Measurements from ENCODE around the gene AGPAT3. TPM values are rescaled to one million over a fixed set of nuclear protein-coding genes. Genes with fewer than 3 reads are reported as not detected.

AGPAT3 gene
- total RNA-seq, 1 donor from 2014 or later, result 63.2 TPM

DNA sequence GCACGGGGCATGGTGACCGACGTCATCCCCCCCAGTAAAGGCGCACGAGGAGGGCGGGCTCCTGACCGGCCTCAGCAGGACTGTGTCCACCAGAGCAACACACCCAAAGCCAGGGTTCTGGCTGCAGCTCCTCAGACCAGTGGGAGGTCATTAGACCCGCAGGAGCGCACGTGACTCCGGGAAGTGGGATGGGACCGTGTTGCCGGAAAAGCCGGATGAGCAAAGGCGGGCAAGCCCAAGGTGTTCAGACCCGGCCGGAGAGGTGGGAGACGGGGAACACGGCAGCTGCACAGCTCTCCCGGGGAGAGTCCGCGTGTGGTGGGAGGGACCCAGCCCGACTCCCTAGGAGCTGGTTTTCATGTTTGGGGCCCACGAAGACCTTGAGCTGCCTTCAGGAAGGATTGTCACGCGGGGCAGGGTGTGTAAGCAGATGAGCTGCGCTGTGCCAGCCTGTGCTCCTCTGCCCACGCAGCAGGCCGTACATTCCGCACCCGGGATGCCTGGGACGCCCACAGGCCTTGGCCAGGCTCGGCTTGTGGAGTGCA is 126.5 kb downstream of the AGPAT3 start:
- no peak for TF ChIP-seq CTCF (IDR thresholded peaks at IDR 0.05)
- Mint-ChIP-seq H3K27me3 (ENCODE audit: unreplicated experiment) (no peaks in the 10 kb centered on the region), H3K9me3 (ENCODE audit: unreplicated experiment) (no peaks in the 10 kb centered on the region), H3K4me1 (ENCODE audit: unreplicated experiment) (peaks cover 5% of the 10 kb centered on the region), H3K4me3 (ENCODE audit: unreplicated experiment) (no peak overlapping the region), H3K36me3 (ENCODE audit: unreplicated experiment) (no peaks in the 10 kb centered on the region), H3K27ac (ENCODE audit: unreplicated experiment) (no peak overlapping the region)
- no peak for DNase-seq (ENCODE audit: extremely low spot score, unreplicated experiment)

DNA sequence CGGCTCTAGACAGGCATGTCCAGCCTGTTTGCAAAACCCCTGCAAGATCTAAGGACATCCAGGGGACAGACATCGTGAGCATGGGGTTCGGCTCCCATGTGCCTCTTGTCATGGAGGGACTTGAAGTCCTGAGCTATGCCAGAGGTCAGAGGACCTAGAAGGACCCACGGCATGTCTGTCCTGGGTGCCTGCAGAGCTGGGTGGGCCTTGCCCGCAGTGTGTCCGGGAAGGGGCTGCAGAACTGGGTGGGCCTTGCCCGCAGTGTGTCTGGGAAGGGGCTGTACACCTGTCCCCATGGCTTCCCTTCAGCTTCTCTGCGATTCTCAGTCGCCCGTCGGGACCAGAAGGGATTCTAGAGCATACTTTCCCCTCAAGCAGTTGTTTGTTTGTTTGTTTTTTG is 127.1 kb downstream of the AGPAT3 start:
- no peak for TF ChIP-seq CTCF (IDR thresholded peaks at IDR 0.05)
- Mint-ChIP-seq H3K36me3 (ENCODE audit: unreplicated experiment) (no peaks in the 10 kb centered on the region), H3K27me3 (ENCODE audit: unreplicated experiment) (no peaks in the 10 kb centered on the region), H3K4me3 (ENCODE audit: unreplicated experiment) (no peak overlapping the region), H3K27ac (ENCODE audit: unreplicated experiment) (no peak overlapping the region), H3K9me3 (ENCODE audit: unreplicated experiment) (peaks cover 3% of the 10 kb centered on the region), H3K4me1 (ENCODE audit: unreplicated experiment) (peaks cover 5% of the 10 kb centered on the region)
- DNase-seq (ENCODE audit: extremely low spot score, unreplicated experiment), result no peak

DNA sequence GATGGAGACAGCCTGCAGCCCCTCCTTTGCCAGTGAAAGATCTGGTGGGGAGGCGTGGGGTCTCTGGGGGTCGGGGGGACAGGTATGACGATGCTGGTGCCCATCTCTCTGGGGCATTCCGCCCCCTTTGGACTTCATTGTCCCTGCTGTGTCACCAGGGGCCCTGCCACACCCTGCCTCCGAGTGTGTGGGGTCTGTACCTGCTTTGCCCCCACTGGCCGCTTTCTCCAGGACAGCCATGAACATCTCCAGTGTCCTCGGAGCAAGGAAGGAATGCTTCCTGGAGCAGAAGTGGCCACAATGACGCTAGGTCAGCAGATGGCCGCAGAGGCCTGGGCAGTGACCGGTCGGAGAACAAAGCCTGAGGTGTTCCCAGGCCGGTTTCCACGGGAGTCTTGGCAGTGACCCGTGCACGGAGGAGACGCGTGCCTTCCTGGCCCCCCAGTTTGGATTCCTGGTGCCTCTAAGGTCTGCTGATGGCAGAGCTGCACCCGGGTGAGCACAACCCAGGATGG is 128.5 kb downstream of the AGPAT3 start:
- DNase-seq (ENCODE audit: extremely low spot score, unreplicated experiment), result no peak
- Mint-ChIP-seq H3K27me3 (ENCODE audit: unreplicated experiment) (no peaks in the 10 kb centered on the region), H3K4me3 (ENCODE audit: unreplicated experiment) (no peak overlapping the region), H3K4me1 (ENCODE audit: unreplicated experiment) (peaks cover 5% of the 10 kb centered on the region), H3K36me3 (ENCODE audit: unreplicated experiment) (no peaks in the 10 kb centered on the region), H3K9me3 (ENCODE audit: unreplicated experiment) (peaks cover 6% of the 10 kb centered on the region), H3K27ac (ENCODE audit: unreplicated experiment) (no peak overlapping the region)
- no peak for TF ChIP-seq CTCF (IDR thresholded peaks at IDR 0.05)

GRCh38 chr21:43994085-43994484 is 129.1 kb downstream of the AGPAT3 start:
- H3K9me3 Mint-ChIP-seq (ENCODE audit: unreplicated experiment), result peaks cover 6% of the 10 kb centered on the region

DNA sequence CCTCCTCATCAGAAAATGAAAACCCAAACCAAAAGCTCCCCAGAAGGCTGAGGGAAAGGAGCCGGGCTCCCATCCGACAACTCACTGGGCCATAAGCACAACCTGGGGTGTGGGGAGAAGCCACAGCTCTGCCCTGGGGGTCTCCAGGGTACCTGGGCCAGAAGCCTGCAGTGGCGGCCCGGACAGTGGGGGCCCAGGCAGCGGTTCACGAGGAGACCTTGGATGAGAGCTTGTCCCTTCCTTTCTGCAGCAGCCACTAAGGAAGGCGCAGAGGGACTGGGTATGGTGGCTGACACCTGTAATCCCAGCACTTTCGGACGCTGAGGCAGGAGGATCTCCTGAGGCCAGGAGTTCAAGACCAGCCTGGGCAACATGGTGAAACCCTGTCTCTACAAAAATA is 129.6 kb downstream of the AGPAT3 start:
- Mint-ChIP-seq H3K27ac (ENCODE audit: unreplicated experiment) (no peak overlapping the region), H3K9me3 (ENCODE audit: unreplicated experiment) (peaks cover 6% of the 10 kb centered on the region), H3K4me1 (ENCODE audit: unreplicated experiment) (peaks cover 5% of the 10 kb centered on the region), H3K27me3 (ENCODE audit: unreplicated experiment) (no peaks in the 10 kb centered on the region), H3K4me3 (ENCODE audit: unreplicated experiment) (no peak overlapping the region), H3K36me3 (ENCODE audit: unreplicated experiment) (no peaks in the 10 kb centered on the region)
- no peak for TF ChIP-seq CTCF (IDR thresholded peaks at IDR 0.05)
- no peak for DNase-seq (ENCODE audit: extremely low spot score, unreplicated experiment)

More at GRCh38 chr21:43994085-43994484, 129.1 kb downstream of the AGPAT3 start:
- TF ChIP-seq CTCF (IDR thresholded peaks at IDR 0.05), result no peak
- no peak for DNase-seq (ENCODE audit: extremely low spot score, unreplicated experiment)
- Mint-ChIP-seq H3K27me3 (ENCODE audit: unreplicated experiment) (no peaks in the 10 kb centered on the region), H3K4me1 (ENCODE audit: unreplicated experiment) (peaks cover 5% of the 10 kb centered on the region), H3K4me3 (ENCODE audit: unreplicated experiment) (no peak overlapping the region), H3K36me3 (ENCODE audit: unreplicated experiment) (no peaks in the 10 kb centered on the region), H3K27ac (ENCODE audit: unreplicated experiment) (no peak overlapping the region)

All from osteocyte (in vitro differentiated cells).